Testis (tissue), 2 donors: Measurements from ENCODE around the gene UGT1A1.

Source experiments
- POLR2A ChIP-seq: fragments of 450-650 bp; IDR thresholded peaks from one replicate; pipeline ENCODE4 v1.6.1; 2017; ENCODE audit warnings: antibody characterized with exemption, mild to moderate bottlenecking, moderate library complexity
- TF ChIP-seq, protein P1 (sequence below), 3 experiments: fragments of 450-650 bp in 2 of 3; fragments of 200-600 bp in 1 of 3; sonication (generic) in 1 of 3; IDR thresholded peaks; one replicate each; pipeline ENCODE4 v1.5.1; 2016 to 2019; ENCODE audit warnings: antibody characterized with exemption in 3 of 3, mild to moderate bottlenecking in 2 of 3, moderate library complexity in 1 of 3

DNA sequence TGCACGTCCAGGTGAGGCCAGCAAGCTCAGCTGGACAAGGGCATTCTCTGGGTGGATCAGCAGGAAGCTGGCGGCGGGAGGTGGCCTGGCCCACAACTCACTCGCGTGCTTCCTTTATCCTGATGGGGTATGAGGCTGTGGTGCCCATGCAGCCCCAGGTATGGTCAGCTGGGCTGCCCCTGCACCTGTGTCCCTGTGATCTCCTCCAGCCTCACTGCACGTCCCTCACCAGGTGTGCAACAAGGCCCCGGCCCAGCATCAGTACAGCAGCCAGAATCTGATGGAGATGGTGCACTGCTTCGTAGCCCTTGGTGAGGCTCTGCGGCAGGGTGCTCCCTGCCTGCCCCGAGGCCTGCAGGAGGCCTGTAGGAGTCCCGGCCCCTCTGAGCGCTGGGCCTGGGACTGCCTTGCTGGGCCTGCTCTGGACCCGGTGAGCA is 35.7 kb downstream of the UGT1A1 start:
- TF ChIP-seq, protein P1, sequence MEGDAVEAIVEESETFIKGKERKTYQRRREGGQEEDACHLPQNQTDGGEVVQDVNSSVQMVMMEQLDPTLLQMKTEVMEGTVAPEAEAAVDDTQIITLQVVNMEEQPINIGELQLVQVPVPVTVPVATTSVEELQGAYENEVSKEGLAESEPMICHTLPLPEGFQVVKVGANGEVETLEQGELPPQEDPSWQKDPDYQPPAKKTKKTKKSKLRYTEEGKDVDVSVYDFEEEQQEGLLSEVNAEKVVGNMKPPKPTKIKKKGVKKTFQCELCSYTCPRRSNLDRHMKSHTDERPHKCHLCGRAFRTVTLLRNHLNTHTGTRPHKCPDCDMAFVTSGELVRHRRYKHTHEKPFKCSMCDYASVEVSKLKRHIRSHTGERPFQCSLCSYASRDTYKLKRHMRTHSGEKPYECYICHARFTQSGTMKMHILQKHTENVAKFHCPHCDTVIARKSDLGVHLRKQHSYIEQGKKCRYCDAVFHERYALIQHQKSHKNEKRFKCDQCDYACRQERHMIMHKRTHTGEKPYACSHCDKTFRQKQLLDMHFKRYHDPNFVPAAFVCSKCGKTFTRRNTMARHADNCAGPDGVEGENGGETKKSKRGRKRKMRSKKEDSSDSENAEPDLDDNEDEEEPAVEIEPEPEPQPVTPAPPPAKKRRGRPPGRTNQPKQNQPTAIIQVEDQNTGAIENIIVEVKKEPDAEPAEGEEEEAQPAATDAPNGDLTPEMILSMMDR (IDR thresholded peaks at IDR 0.05), result no peak
- no peak for TF ChIP-seq POLR2A
